Vagina (tissue), 2 donors: ENCODE data around the gene VSTM2B.

Experiments used
- POLR2A ChIP-seq, 2 donors: fragments of 450-650 bp; IDR thresholded peaks; one replicate each; pipeline ENCODE4 v1.6.1; 2017; ENCODE audit warnings: antibody characterized with exemption in 2 of 2, mild to moderate bottlenecking in 2 of 2, moderate library complexity in 2 of 2
- POLR2AphosphoS5 ChIP-seq, 2 donors: sonication (generic); formaldehyde crosslinking; IDR thresholded peaks; one replicate each; pipeline ENCODE4 v1.9.0; 2017; ENCODE audit warnings: antibody characterized with exemption in 2 of 2, mild to moderate bottlenecking in 2 of 2, low read depth in 1 of 2; ENCODE audit not compliant: insufficient read depth in 1 of 2
- TF ChIP-seq, protein P1 (sequence below), 3 experiments: fragments of 450-650 bp in 2 of 3; fragments of 200-600 bp in 1 of 3; sonication (generic) in 1 of 3; IDR thresholded peaks; one replicate each; pipeline ENCODE4 v1.5.1; 2017 to 2019; ENCODE audit warnings: antibody characterized with exemption in 3 of 3, mild to moderate bottlenecking in 2 of 3, moderate library complexity in 2 of 3

DNA sequence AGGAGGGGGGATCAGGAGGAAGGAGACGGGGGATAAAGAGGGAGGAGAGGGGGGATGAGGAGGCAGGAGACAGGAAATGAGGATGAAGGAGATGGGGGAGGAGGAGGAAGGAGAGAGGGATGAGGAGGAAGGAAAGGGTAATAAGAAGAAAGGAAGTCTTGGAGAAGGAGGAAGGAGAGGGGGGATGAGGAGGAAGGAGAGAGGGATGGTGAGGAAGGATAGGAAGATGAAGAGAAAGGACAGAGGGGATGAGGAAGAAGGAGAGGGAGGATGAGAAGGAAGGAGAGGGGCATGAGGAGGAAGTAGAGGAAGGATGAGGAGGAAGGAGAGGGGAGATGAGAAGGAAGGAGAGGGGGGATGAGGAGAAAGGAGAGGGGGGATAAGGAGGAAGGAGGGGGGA is 13.0 kb upstream of the VSTM2B start:
- TF ChIP-seq, protein P1, sequence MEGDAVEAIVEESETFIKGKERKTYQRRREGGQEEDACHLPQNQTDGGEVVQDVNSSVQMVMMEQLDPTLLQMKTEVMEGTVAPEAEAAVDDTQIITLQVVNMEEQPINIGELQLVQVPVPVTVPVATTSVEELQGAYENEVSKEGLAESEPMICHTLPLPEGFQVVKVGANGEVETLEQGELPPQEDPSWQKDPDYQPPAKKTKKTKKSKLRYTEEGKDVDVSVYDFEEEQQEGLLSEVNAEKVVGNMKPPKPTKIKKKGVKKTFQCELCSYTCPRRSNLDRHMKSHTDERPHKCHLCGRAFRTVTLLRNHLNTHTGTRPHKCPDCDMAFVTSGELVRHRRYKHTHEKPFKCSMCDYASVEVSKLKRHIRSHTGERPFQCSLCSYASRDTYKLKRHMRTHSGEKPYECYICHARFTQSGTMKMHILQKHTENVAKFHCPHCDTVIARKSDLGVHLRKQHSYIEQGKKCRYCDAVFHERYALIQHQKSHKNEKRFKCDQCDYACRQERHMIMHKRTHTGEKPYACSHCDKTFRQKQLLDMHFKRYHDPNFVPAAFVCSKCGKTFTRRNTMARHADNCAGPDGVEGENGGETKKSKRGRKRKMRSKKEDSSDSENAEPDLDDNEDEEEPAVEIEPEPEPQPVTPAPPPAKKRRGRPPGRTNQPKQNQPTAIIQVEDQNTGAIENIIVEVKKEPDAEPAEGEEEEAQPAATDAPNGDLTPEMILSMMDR (IDR thresholded peaks at IDR 0.05), result no peak
- TF ChIP-seq POLR2AphosphoS5 (IDR thresholded peaks at IDR 0.05; ENCODE audit: insufficient read depth in 1 of 2, low read depth in 1 of 2) (no peak), POLR2A (IDR thresholded peaks at IDR 0.05) (no peak)
